Liver (tissue), 9 donors: ENCODE data around the gene IL21. TPM values are rescaled to one million over a fixed set of nuclear protein-coding genes. Genes with fewer than 3 reads are reported as not detected.

Experiments
- DNase-seq: peaks from one replicate; pipeline ENCODE4 v3.0.0-alpha.2; 2017; ENCODE audit warnings: low spot score
- H3K27ac ChIP-seq, 2 donors: one replicate each; pipeline ENCODE4 v1.7.0; 2013; ENCODE audit warnings: inconsistent platforms in 2 of 2, low read length in 2 of 2, control low read depth in 1 of 2, low read depth in 1 of 2, mild to moderate bottlenecking in 1 of 2
- H3K27me3 ChIP-seq, 4 donors: one replicate each; pipeline versions ENCODE4 v1.6.1 to v1.7.0; 2013; ENCODE audit warnings: low read length in 3 of 4, inconsistent platforms in 1 of 4, mild to moderate bottlenecking in 1 of 4, moderate library complexity in 1 of 4; ENCODE audit not compliant: control insufficient read depth in 4 of 4, insufficient read depth in 4 of 4
- H3K36me3 ChIP-seq, 4 donors: one replicate each; pipeline versions ENCODE4 v1.6.1 to v1.7.0; 2013; ENCODE audit warnings: low read length in 3 of 4, mild to moderate bottlenecking in 3 of 4, low read depth in 1 of 4, moderate library complexity in 1 of 4; ENCODE audit not compliant: control insufficient read depth in 4 of 4, insufficient read depth in 3 of 4
- H3K4me1 ChIP-seq, 4 donors: one replicate each; pipeline versions ENCODE4 v1.6.1 to v1.7.0; 2013; ENCODE audit warnings: low read length in 3 of 4, mild to moderate bottlenecking in 3 of 4, moderate library complexity in 1 of 4; ENCODE audit not compliant: control insufficient read depth in 4 of 4, insufficient read depth in 4 of 4
- H3K4me3 ChIP-seq, 3 donors: one replicate each; pipeline versions ENCODE4 v1.6.1 to v1.7.0; 2013; ENCODE audit warnings: low read length in 3 of 3, control low read depth in 1 of 3, low read depth in 1 of 3, mild to moderate bottlenecking in 1 of 3
- H3K9ac ChIP-seq, 2 donors: one replicate each; pipeline ENCODE4 v1.7.0; 2013; ENCODE audit warnings: low read length in 2 of 2, mild to moderate bottlenecking in 2 of 2, moderate library complexity in 2 of 2, control low read depth in 1 of 2, low read depth in 1 of 2
- H3K9me3 ChIP-seq, 4 donors: one replicate each; pipeline versions ENCODE4 v1.6.1 to v1.7.0; 2013; ENCODE audit warnings: low read length in 3 of 4; ENCODE audit not compliant: control insufficient read depth in 4 of 4
- EGR1 ChIP-seq, 2 donors: IDR thresholded peaks; 2 replicates each; pipeline ENCODE4 v1.6.1; 2016 to 2018; ENCODE audit warnings: antibody characterized with exemption in 2 of 2, low read depth in 2 of 2
- FOXA1 ChIP-seq: IDR thresholded peaks from 2 replicates; pipeline ENCODE4 v1.6.1; 2016; ENCODE audit warnings: antibody characterized with exemption
- FOXA2 ChIP-seq: IDR thresholded peaks from 2 replicates; pipeline ENCODE4 v1.6.1; 2016; ENCODE audit warnings: antibody characterized with exemption
- GABPA ChIP-seq, 2 donors: IDR thresholded peaks in 1 of 2; conservative IDR thresholded peaks in 1 of 2; 2 replicates each; pipeline ENCODE4 v1.6.1; 2016; ENCODE audit warnings: antibody characterized with exemption in 2 of 2, mild to moderate bottlenecking in 1 of 2, moderate library complexity in 1 of 2
- HNF4A ChIP-seq, 2 donors: conservative IDR thresholded peaks; 2 replicates each; pipeline ENCODE4 v1.6.1; 2016; ENCODE audit warnings: antibody characterized with exemption in 2 of 2, mild to moderate bottlenecking in 2 of 2
- HNF4G ChIP-seq: IDR thresholded peaks from 2 replicates; pipeline ENCODE4 v1.6.1; 2016; ENCODE audit warnings: antibody characterized with exemption
- JUND ChIP-seq, 2 donors: IDR thresholded peaks; 2 replicates each; pipeline ENCODE4 v1.6.1; 2016; ENCODE audit warnings: antibody characterized with exemption in 2 of 2
- NR2F2 ChIP-seq: IDR thresholded peaks from 2 replicates; pipeline ENCODE4 v1.6.1; 2016; ENCODE audit warnings: antibody characterized with exemption
- RAD21 ChIP-seq, 2 donors: IDR thresholded peaks; 2 replicates each; pipeline ENCODE4 v1.6.1; 2016; ENCODE audit warnings: antibody characterized with exemption in 2 of 2, mild to moderate bottlenecking in 2 of 2
- RXRA ChIP-seq, 2 donors: IDR thresholded peaks; 2 replicates each; pipeline ENCODE4 v1.6.1; 2017 to 2018; ENCODE audit warnings: antibody characterized with exemption in 2 of 2, mild to moderate bottlenecking in 1 of 2
- SP1 ChIP-seq: IDR thresholded peaks from 2 replicates; pipeline ENCODE4 v1.6.1; 2018; ENCODE audit warnings: antibody characterized with exemption, mild to moderate bottlenecking
- TAF1 ChIP-seq: conservative IDR thresholded peaks from 2 replicates; pipeline ENCODE4 v1.6.1; 2016; ENCODE audit warnings: antibody characterized with exemption, mild to moderate bottlenecking
- YY1 ChIP-seq: IDR thresholded peaks from 2 replicates; pipeline ENCODE4 v1.6.1; 2016; ENCODE audit warnings: antibody characterized with exemption, mild to moderate bottlenecking
- WGBS: extraction: QIAGEN DNeasy Blood & Tissue Kit; methylation state at CpG from one replicate; pipeline ENCODE4 v1.1.7; 2013; 5-methylcytosine and 5-hydroxymethylcytosine counted together
- polyA plus RNA-seq, 2 donors: library from polyadenylated mRNA; stranded (reverse) in 1 of 2; unstranded in 1 of 2; fragments of 200-250 nt in 1 of 2; fragments of >200 nt in 1 of 2; fragmentation: Nextera tagmentation in 1 of 2; extraction: Ambion mirVana in 1 of 2; gene quantifications; one replicate each; pipeline versions ENCODE4 v1.2.1 to v1.2.3, GENCODE V29; 2013 to 2015
- total RNA-seq, 2 donors: library from RNA; depleted of rRNA; stranded (reverse); fragments of >200 nt; gene quantifications; one replicate each; pipeline ENCODE4 v1.2.3, GENCODE V29; 2014
- TF ChIP-seq, protein P1 (sequence below): IDR thresholded peaks from 2 replicates; pipeline ENCODE4 v1.6.1; 2016; ENCODE audit warnings: antibody characterized with exemption, mild to moderate bottlenecking
- TF ChIP-seq, protein P2 (sequence below): fragments of 150-350 bp; IDR thresholded peaks from 2 replicates; pipeline ENCODE4 v1.5.1; 2017; ENCODE audit warnings: improper control_type of control experiment, low read depth, low read length; ENCODE audit not compliant: missing input control
- TF ChIP-seq, protein P3 (sequence below): IDR thresholded peaks from 2 replicates; pipeline ENCODE4 v1.6.1; 2016; ENCODE audit warnings: antibody characterized with exemption
- TF ChIP-seq, protein P4 (sequence below): IDR thresholded peaks from 2 replicates; pipeline ENCODE4 v1.6.1; 2016; ENCODE audit warnings: antibody characterized with exemption
- TF ChIP-seq, protein P5 (sequence below): IDR thresholded peaks from 2 replicates; pipeline ENCODE4 v1.6.1; 2016; ENCODE audit warnings: antibody characterized with exemption
- donor health status: healthy.
- donor health status: healthy.
- donor health status: healthy.
- donor health status: healthy.
- donor health status: healthy.

IL21 gene
- total and polyA plus RNA-seq, 4 donors = not detected

DNA sequence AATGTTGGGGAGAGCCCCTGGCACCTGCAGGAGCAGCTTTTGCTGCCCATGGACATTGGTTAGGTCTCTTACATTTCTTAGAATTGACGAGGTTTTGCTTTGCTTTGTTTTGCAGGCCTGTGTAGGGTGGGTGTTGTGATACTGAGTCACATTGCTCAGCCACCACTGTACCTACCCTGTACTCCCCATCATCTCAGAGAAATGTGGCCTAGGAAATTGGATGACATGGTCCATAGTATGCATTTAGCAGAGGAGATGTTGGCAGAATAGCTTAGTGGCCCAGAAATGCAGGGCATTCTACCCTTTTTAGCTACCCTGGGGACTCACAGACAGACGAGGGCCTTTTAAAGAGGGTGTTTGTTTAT lies 43.7 kb downstream of the IL21 start:
- no peak overlapping the region for H3K4me3 ChIP-seq

More for the DNA sequence above, 43.7 kb downstream of the IL21 start:
- DNase-seq = no peak
- no peaks in the 10 kb centered on the region for H3K27me3 ChIP-seq
- no peaks in the 10 kb centered on the region for H3K36me3 ChIP-seq
- no peak for TF ChIP-seq HNF4G
- TF ChIP-seq HNF4A (conservative IDR thresholded peaks at IDR 0.05) = no peak
- no peak for TF ChIP-seq NR2F2
- TF ChIP-seq, protein P1, sequence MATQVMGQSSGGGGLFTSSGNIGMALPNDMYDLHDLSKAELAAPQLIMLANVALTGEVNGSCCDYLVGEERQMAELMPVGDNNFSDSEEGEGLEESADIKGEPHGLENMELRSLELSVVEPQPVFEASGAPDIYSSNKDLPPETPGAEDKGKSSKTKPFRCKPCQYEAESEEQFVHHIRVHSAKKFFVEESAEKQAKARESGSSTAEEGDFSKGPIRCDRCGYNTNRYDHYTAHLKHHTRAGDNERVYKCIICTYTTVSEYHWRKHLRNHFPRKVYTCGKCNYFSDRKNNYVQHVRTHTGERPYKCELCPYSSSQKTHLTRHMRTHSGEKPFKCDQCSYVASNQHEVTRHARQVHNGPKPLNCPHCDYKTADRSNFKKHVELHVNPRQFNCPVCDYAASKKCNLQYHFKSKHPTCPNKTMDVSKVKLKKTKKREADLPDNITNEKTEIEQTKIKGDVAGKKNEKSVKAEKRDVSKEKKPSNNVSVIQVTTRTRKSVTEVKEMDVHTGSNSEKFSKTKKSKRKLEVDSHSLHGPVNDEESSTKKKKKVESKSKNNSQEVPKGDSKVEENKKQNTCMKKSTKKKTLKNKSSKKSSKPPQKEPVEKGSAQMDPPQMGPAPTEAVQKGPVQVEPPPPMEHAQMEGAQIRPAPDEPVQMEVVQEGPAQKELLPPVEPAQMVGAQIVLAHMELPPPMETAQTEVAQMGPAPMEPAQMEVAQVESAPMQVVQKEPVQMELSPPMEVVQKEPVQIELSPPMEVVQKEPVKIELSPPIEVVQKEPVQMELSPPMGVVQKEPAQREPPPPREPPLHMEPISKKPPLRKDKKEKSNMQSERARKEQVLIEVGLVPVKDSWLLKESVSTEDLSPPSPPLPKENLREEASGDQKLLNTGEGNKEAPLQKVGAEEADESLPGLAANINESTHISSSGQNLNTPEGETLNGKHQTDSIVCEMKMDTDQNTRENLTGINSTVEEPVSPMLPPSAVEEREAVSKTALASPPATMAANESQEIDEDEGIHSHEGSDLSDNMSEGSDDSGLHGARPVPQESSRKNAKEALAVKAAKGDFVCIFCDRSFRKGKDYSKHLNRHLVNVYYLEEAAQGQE = no peak
- TF ChIP-seq EGR1 (IDR thresholded peaks at IDR 0.05; ENCODE audit: low read depth in 2 of 2) = no peak
- no peak for TF ChIP-seq FOXA2
- TF ChIP-seq, protein P2, sequence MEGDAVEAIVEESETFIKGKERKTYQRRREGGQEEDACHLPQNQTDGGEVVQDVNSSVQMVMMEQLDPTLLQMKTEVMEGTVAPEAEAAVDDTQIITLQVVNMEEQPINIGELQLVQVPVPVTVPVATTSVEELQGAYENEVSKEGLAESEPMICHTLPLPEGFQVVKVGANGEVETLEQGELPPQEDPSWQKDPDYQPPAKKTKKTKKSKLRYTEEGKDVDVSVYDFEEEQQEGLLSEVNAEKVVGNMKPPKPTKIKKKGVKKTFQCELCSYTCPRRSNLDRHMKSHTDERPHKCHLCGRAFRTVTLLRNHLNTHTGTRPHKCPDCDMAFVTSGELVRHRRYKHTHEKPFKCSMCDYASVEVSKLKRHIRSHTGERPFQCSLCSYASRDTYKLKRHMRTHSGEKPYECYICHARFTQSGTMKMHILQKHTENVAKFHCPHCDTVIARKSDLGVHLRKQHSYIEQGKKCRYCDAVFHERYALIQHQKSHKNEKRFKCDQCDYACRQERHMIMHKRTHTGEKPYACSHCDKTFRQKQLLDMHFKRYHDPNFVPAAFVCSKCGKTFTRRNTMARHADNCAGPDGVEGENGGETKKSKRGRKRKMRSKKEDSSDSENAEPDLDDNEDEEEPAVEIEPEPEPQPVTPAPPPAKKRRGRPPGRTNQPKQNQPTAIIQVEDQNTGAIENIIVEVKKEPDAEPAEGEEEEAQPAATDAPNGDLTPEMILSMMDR = no peak
- TF ChIP-seq GABPA (IDR thresholded peaks at IDR 0.05 in 1 of 2, conservative IDR thresholded peaks at IDR 0.05 in 1 of 2) = no peak
- TF ChIP-seq SP1 = no peak
- TF ChIP-seq, protein P3, sequence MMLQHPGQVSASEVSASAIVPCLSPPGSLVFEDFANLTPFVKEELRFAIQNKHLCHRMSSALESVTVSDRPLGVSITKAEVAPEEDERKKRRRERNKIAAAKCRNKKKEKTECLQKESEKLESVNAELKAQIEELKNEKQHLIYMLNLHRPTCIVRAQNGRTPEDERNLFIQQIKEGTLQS = no peak
- TF ChIP-seq RXRA (IDR thresholded peaks at IDR 0.05) = no peak
- no peak for TF ChIP-seq FOXA1
- TF ChIP-seq YY1 = no peak
- no peak for TF ChIP-seq TAF1
- TF ChIP-seq, protein P4, sequence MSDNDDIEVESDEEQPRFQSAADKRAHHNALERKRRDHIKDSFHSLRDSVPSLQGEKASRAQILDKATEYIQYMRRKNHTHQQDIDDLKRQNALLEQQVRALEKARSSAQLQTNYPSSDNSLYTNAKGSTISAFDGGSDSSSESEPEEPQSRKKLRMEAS = no peak
- TF ChIP-seq, protein P5, sequence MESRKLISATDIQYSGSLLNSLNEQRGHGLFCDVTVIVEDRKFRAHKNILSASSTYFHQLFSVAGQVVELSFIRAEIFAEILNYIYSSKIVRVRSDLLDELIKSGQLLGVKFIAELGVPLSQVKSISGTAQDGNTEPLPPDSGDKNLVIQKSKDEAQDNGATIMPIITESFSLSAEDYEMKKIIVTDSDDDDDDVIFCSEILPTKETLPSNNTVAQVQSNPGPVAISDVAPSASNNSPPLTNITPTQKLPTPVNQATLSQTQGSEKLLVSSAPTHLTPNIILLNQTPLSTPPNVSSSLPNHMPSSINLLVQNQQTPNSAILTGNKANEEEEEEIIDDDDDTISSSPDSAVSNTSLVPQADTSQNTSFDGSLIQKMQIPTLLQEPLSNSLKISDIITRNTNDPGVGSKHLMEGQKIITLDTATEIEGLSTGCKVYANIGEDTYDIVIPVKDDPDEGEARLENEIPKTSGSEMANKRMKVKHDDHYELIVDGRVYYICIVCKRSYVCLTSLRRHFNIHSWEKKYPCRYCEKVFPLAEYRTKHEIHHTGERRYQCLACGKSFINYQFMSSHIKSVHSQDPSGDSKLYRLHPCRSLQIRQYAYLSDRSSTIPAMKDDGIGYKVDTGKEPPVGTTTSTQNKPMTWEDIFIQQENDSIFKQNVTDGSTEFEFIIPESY = no peak
- TF ChIP-seq RAD21 (IDR thresholded peaks at IDR 0.05) = no peak
- TF ChIP-seq JUND (IDR thresholded peaks at IDR 0.05) = no peak
- H3K9me3 ChIP-seq = no peaks in the 10 kb centered on the region
- 49% methylated on average over 2 of the region's 2 CpGs for WGBS
- no peak overlapping the region for H3K27ac ChIP-seq
- no peaks in the 10 kb centered on the region for H3K4me1 ChIP-seq
- H3K9ac ChIP-seq = no peak overlapping the region
